ENCODE results near the gene PCNX2.
"Not testable (repeated sequence)": the region's sequence is repeated elsewhere in the genome, so short reads cannot be mapped to it uniquely, and the experiment has no call there.

Gene PCNX2

GRCh38 chr1:233094691-233095090 is 200.8 kb downstream of the PCNX2 start:
- DNase-seq = no peak

DNA sequence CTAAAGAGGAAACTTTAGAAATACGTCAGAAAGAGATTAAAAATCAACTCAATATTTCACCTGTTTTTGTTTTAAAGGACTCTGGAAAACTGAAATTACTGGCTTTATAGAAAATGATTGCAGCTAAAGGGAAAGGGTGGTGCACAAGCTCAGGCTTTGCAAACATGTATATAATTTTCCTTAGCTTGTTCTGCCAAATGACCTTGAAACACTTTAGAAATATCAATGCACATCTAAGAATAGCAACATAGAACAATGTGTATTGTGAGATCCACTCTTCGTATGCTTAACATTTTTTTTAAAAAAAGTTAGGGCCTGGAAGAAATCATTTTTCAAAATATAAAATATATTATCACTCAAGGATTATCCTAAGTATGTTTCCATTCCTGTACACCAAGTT is 201.3 kb downstream of the PCNX2 start:
- no peak for DNase-seq

- DNase-seq = no peak
Observed at GRCh38 chr1:233090746-233091494, 204.6 kb downstream of the PCNX2 start.

DNA sequence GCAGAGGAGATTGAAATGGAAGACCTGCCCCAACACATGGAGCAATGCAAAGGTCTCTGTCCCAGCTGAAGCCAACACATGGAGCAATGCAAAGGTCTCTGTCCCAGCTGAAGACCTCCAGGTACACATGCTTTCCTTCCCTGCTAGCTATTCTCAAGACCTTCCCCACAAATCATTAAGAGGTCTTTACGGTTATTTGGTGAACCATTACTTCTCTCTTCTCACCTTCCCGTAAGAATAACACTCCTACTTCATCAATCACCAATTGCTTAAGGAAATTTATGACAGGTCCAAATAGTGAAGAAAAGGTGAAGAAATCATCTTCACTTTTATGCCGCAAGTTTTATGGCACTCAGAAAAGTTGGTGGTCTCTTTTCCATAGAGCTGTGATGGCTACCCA is 206.3 kb downstream of the PCNX2 start:
- no peak for DNase-seq

GRCh38 chr1:233088613-233089012 is 206.9 kb downstream of the PCNX2 start:
- DNase-seq = no peak

DNA sequence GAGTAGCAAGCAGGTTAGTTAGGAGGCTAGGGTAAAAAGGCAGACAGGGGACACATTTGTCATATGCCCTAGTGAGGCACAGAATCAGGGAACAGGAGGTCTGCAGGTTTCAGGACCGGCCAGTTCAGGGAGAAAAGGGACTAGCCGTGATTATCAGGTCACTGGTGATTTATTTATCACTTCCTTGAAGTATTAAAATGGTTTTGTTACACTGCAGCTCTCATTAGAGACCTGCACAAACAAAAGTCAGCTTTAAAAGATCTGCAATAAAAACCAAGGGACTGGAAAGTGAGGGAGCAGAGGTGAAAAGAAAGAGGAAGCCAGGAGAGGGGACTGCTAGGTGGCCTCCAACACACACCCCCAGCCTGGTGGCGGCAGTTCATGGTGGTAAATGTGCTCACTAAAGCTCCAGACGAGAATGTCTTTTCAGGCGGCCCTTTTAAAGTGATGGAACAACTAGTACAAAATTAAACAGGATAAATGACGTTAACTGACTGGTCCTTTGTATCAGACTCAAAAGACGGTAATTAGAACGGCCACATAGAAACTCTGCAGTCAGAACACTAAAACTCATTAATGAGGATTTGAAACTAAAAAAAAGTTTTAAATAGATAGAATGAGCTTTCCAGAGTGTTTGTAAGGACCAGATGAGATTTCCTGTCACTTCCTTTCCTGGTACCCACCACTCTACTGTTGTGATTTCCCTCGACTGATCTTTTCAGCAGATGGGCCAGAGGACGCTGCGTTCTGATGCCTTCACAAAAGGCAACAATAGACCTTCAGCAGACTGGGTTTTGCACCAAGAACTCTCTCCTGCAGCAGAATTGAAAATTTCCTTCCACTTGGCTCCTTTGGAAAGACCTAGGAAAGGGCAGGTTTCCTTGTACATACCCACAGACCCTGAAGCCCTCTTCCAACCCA is 208.3 kb downstream of the PCNX2 start:
- DNase-seq = no peak

- no peak for DNase-seq
Observed at GRCh38 chr1:233085566-233085965, 210.0 kb downstream of the PCNX2 start.

DNA sequence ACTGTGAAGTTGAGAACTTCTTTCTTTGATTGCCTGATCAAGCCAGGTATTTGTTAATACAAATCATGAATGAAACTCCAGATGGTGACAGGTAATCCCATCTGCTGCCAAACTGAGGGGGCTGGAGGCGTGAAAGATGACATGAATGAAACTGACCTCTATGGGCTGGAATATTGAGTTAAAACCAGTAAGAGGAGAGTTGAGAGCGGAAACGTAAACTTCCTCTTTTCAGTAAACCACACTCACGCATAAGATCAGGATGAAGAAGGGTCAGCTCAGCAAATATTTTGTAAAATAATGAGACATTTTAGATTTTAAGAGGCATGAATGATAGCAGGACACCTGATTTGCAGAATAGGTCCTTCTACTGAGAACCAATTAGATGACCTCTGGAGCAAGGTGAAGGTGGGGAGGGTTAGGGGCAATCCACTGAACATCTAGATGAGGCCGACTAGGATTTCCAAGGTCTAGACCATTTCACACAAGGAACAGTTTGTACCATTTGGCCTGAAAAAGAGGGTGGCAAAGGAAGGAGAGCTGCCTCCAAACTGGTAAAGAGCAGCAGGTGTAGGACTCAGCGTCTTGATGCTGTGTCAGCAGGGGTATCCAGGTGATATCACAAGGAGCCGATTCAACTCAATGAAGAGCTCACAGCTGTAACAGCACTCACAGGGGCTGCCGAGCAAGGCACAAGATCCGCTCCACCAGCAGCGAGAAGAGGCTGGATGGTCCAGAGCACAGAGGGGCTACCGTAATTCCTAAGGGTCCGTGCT is 212.6 kb downstream of the PCNX2 start:
- no peak for DNase-seq

DNA sequence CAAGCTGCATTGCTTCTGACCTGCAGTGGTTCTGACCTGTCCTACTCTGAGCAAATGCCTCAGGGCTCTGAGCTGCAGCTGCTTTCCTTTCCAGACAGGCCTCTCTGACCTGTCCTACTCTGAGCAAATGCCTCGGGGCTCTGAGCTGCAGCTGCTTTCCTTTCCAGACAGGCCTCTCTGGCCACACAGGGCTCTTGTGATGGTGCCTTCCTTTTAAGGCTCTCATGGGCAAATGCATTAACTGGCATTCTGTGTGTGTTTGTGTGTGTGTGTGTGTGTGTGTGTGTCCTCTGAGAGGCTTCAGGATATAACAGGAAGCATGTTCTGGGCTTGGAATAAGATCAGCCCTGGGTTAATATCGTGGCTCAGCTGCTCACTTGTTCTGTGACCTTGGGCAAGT is 213.8 kb downstream of the PCNX2 start:
- no peak for DNase-seq

- DNase-seq = not testable (repeated sequence)
Observed at GRCh38 chr1:233080827-233081226, 214.7 kb downstream of the PCNX2 start.

- no peak for DNase-seq
Observed at GRCh38 chr1:233080286-233080685, 215.2 kb downstream of the PCNX2 start.

GRCh38 chr1:233079574-233079973 is 216.0 kb downstream of the PCNX2 start:
- no peak for DNase-seq

GRCh38 chr1:233078396-233078795 is 217.1 kb downstream of the PCNX2 start:
- no peak for DNase-seq

- no peak for DNase-seq
Observed at GRCh38 chr1:233075915-233076295, 219.6 kb downstream of the PCNX2 start.

DNA sequence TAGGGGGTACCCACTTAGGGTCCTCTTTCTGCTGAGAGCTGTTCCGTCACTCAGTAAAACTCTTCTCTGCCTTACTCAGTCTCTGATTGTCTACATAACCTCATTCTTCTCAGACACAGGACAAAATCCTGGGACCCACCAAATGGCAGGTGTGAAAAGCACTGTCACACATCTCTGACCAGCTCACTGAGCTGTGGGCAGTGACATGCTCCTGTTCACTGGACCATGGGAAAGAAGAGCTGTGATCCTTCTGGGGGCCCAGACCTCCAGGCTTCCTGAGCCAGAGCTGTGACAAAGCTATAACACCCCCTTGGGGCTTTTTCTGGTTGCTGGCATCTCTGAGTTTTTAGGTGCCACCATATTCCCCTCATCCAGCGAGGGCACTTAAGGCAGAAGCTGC is 229.4 kb downstream of the PCNX2 start:
- DNase-seq = no peak

DNA sequence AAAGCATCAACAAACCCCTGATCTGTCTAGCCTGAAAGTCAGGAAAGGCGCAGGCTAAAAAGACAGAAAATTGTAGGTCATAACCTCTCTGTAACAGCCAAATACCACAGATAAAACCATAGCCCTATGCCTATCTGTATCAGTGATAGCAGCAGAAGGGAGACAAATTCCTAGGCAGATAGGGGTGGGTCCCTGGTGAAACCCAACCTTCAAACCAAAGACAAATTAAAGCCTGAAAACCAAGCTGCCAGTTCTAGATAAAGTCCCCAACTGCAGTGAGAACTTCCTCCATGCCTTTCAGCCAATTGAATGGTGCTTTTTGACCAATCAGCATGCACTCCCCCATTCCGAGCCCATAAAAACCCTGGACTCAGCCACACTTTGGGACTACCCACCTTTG is 229.8 kb downstream of the PCNX2 start:
- no peak for DNase-seq

DNA sequence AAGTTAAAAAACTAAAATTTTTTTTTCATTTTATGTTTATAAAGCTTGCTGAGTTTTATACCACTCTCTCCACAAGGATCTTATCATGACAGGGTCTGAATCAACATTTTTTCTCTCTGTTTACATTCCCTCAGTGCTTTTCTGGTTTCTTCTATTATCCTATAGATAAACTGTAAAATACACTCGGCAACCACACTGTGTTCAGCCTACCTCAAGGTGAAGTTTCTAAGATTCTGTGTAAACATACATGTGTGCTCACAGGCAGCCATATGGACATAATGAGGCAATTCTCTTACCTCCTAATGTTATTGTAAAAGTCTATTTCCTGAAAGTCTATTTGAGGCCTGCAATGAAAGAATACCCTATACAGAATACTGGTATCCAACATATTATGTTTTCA is 230.5 kb downstream of the PCNX2 start:
- DNase-seq = no peak

- no peak for DNase-seq
Observed at GRCh38 chr1:233063462-233063861, 232.1 kb downstream of the PCNX2 start.

- no peak for DNase-seq
Observed at GRCh38 chr1:233061265-233061664, 234.3 kb downstream of the PCNX2 start.

- DNase-seq = no peak
Observed at GRCh38 chr1:233060461-233060994, 235.0 kb downstream of the PCNX2 start.

DNA sequence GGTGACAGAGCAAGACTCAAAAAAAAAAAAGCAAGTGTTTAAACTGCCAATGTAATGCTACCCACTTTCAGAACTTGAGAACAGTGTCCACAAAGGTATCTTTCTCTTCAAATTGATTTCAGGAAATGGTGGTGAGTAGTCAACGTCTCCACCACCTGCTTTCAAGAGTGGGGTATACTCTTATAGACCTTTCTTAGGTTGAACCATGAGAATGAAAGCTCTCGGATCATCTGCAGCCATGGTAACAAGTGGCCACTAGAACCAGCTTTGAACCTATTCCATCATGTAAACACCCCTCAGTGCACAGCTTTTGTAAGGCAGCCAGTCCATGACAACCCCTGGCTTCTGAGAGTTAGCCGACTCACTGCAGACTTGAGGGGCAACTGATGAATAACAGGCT is 237.7 kb downstream of the PCNX2 start:
- no peak for DNase-seq

DNA sequence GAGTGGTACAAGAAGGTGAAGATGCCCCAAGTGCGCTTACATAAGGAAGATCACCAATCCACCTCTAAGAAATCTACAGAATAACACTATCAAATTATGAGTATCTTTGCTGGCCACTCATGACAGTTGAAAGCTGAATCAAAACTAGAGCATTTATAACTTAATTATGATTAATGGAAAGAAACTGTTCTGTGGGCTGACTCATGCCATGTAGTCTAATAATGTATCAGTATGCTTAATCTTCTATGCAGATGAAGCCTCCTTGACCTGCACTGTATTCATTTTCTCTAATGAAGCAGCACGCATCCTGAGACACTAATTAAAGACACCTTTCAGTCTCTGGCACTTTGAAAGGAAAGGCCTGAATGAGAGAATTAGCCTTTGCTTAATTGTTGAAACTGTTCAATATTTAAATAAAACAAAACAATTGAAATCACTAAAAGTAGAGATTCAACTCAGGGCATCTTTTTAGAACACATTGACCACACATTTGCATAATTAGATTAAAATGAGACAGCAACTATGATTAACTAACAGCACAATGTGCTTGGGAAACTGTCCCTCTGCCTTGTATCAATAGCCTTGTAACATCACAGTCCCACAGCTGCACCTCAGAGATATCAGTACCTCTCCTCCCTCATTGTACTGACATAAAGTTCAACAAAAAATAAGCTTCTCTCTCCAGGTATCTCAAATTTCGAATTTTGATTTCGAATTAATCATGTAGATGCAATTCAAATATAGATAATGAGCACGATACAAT is 239.5 kb downstream of the PCNX2 start:
- no peak for DNase-seq

Data from T-helper 9 cell (primary cell).